MM.1S (cell line): ENCODE measurements around the gene OXSR1.
"Not testable (repeated sequence)": the region's sequence is repeated elsewhere in the genome, so short reads cannot be mapped to it uniquely, and the experiment has no call there.

Experiments
- DNase-seq: peaks from one replicate; pipeline ENCODE4 v3.0.0-alpha.2; 2015
- H2AFZ ChIP-seq: fragments of 300-600 bp; sonication (generic); 2 replicates; pipeline ENCODE4 v1.6.0; 2016; ENCODE audit warnings: antibody characterized with exemption, low read length
- H3F3A ChIP-seq: fragments of 300-600 bp; sonication (generic); 2 replicates; pipeline ENCODE4 v1.6.1; 2016; ENCODE audit warnings: mild to moderate bottlenecking, antibody characterized with exemption, low read length, moderate library complexity, mixed read lengths; ENCODE audit not compliant: insufficient read depth
- H3K27ac ChIP-seq: fragments of 300-600 bp; sonication (generic); 2 replicates; pipeline ENCODE4 v1.5.1; 2016; ENCODE audit warnings: mild to moderate bottlenecking, low read length
- H3K27me3 ChIP-seq: fragments of 300-600 bp; sonication (generic); replicated peaks from 2 replicates; pipeline ENCODE4 v1.6.0; 2016; ENCODE audit warnings: low read length; ENCODE audit not compliant: insufficient read depth
- H3K36me3 ChIP-seq: fragments of 300-600 bp; sonication (generic); replicated peaks from 2 replicates; pipeline ENCODE4 v1.6.1; 2016; ENCODE audit warnings: mild to moderate bottlenecking, low read length, mixed read lengths; ENCODE audit not compliant: insufficient read depth
- H3K4me1 ChIP-seq: fragments of 300-600 bp; sonication (generic); 2 replicates; pipeline ENCODE4 v1.6.1; 2016; ENCODE audit warnings: low read length, mixed read lengths
- H3K4me2 ChIP-seq: fragments of 300-600 bp; sonication (generic); 2 replicates; pipeline ENCODE4 v1.6.0; 2016; ENCODE audit warnings: low read depth, low read length
- H3K4me3 ChIP-seq: fragments of 300-600 bp; sonication (generic); 2 replicates; pipeline ENCODE4 v1.5.1; 2016; ENCODE audit warnings: low read length, mixed read lengths
- H3K79me2 ChIP-seq: fragments of 300-600 bp; sonication (generic); 2 replicates; pipeline ENCODE4 v1.6.1; 2016; ENCODE audit warnings: mixed run types, low read length, mixed read lengths
- H3K9ac ChIP-seq: fragments of 300-600 bp; sonication (generic); 2 replicates; pipeline ENCODE4 v1.6.1; 2016; ENCODE audit warnings: low read length, mixed read lengths
- H3K9me2 ChIP-seq: fragments of 300-600 bp; sonication (generic); replicated peaks from 2 replicates; pipeline ENCODE4 v1.6.1; 2016; ENCODE audit warnings: mild to moderate bottlenecking, low read length, mixed read lengths; ENCODE audit not compliant: insufficient read depth
- H3K9me3 ChIP-seq: fragments of 300-600 bp; sonication (generic); replicated peaks from 2 replicates; pipeline ENCODE4 v1.6.1; 2016; ENCODE audit warnings: mild to moderate bottlenecking, low read length, mixed read lengths; ENCODE audit not compliant: insufficient read depth
- H4K20me1 ChIP-seq: fragments of 300-600 bp; sonication (generic); 2 replicates; pipeline ENCODE4 v1.6.1; 2016; ENCODE audit warnings: mild to moderate bottlenecking, low read length, moderate library complexity, mixed read lengths; ENCODE audit not compliant: insufficient read depth
- EZH2 ChIP-seq: fragments of 300-600 bp; sonication (generic); optimal IDR thresholded peaks from 2 replicates; pipeline ENCODE3; 2017; ENCODE audit warnings: low read depth, mild to moderate bottlenecking, antibody characterized with exemption, low read length, mixed read lengths
- EZH2phosphoT487 ChIP-seq: fragments of 300-600 bp; sonication (generic); IDR thresholded peaks from 2 replicates; pipeline ENCODE4 v1.6.1; 2018; ENCODE audit warnings: antibody characterized with exemption, low read length
- TF ChIP-seq, protein P1 (sequence below): fragments of 300-600 bp; sonication (generic); IDR thresholded peaks from 2 replicates; pipeline ENCODE4 v1.5.1; 2016; ENCODE audit warnings: antibody characterized with exemption, low read length, mixed read lengths

The OXSR1 gene

GRCh38 chr3:38157595-38157994, 7.7 kb upstream of the OXSR1 start:
- no peak overlapping the region for H3K4me3 ChIP-seq
- no peak overlapping the region for H3K4me2 ChIP-seq
- no peak overlapping the region for H2AFZ ChIP-seq
- TF ChIP-seq EZH2 (no peak), EZH2phosphoT487 (no peak)
- TF ChIP-seq, protein P1, sequence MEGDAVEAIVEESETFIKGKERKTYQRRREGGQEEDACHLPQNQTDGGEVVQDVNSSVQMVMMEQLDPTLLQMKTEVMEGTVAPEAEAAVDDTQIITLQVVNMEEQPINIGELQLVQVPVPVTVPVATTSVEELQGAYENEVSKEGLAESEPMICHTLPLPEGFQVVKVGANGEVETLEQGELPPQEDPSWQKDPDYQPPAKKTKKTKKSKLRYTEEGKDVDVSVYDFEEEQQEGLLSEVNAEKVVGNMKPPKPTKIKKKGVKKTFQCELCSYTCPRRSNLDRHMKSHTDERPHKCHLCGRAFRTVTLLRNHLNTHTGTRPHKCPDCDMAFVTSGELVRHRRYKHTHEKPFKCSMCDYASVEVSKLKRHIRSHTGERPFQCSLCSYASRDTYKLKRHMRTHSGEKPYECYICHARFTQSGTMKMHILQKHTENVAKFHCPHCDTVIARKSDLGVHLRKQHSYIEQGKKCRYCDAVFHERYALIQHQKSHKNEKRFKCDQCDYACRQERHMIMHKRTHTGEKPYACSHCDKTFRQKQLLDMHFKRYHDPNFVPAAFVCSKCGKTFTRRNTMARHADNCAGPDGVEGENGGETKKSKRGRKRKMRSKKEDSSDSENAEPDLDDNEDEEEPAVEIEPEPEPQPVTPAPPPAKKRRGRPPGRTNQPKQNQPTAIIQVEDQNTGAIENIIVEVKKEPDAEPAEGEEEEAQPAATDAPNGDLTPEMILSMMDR = no peak
- H3K9me2 ChIP-seq = no peaks in the 10 kb centered on the region
- no peaks in the 10 kb centered on the region for H3K79me2 ChIP-seq
- no peaks in the 10 kb centered on the region for H3F3A ChIP-seq
- no peak overlapping the region for H3K9ac ChIP-seq
- no peak for DNase-seq
- H3K4me1 ChIP-seq = no peaks in the 10 kb centered on the region
- no peaks in the 10 kb centered on the region for H3K36me3 ChIP-seq
- no peaks in the 10 kb centered on the region for H3K27me3 ChIP-seq
- H3K27ac ChIP-seq = no peak overlapping the region
- no peaks in the 10 kb centered on the region for H3K9me3 ChIP-seq
- no peaks in the 10 kb centered on the region for H4K20me1 ChIP-seq

DNA sequence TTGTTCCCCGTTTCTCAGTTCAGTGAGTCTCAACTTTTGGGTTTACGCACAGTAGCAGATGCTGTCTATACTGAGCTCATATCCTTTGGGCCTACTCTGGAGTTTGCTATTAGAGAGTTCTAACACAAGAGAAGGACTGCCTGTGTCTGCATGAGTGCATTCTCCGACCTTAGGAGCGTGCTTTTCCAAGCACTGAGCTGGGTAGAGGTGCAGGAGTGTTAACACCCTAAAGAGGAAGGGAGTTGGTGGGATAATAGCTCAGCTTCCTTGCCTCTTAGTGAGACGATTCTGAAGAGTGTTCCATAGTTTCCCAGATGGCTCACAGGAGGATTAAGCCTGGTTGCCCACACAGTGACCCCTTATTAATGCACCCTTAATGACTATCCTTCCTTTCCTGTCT, 6.9 kb upstream of the OXSR1 start:
- peaks cover 1% of the 10 kb centered on the region for H3F3A ChIP-seq
- no peak for DNase-seq
- H3K27me3 ChIP-seq = no peaks in the 10 kb centered on the region
- no peak overlapping the region for H3K4me2 ChIP-seq
- H3K36me3 ChIP-seq = no peaks in the 10 kb centered on the region
- H3K4me3 ChIP-seq = no peak overlapping the region
- H3K9me2 ChIP-seq = no peaks in the 10 kb centered on the region
- H3K9me3 ChIP-seq = no peaks in the 10 kb centered on the region
- H4K20me1 ChIP-seq = no peaks in the 10 kb centered on the region
- no peak overlapping the region for H2AFZ ChIP-seq
- TF ChIP-seq EZH2phosphoT487 (no peak), EZH2 (no peak)
- TF ChIP-seq, protein P1 = no peak
- no peaks in the 10 kb centered on the region for H3K79me2 ChIP-seq
- no peak overlapping the region for H3K27ac ChIP-seq
- H3K4me1 ChIP-seq = no peaks in the 10 kb centered on the region
- no peak overlapping the region for H3K9ac ChIP-seq

DNA sequence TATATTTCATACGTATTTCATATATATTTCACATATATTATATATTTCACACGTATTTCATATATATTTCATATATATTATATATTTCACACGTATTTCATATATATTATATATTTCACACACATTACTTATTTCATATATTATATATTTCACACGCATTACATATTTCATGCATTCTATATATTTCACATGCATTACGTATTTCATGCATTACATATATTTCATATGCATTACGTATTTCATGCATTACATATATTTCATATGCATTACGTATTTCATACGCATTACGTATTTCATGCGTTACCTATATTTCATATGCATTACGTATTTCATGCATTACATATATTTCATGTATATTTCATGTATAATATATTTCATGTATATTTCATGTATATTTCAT, 4.6 kb upstream of the OXSR1 start:
- not testable (repeated sequence) for H3K9ac ChIP-seq, DNase-seq, H4K20me1 ChIP-seq, H3K27me3 ChIP-seq, H3F3A ChIP-seq, H2AFZ ChIP-seq, H3K4me1 ChIP-seq, H3K27ac ChIP-seq, H3K79me2 ChIP-seq, H3K4me3 ChIP-seq, H3K4me2 ChIP-seq, H3K9me2 ChIP-seq, H3K9me3 ChIP-seq, H3K36me3 ChIP-seq

DNA sequence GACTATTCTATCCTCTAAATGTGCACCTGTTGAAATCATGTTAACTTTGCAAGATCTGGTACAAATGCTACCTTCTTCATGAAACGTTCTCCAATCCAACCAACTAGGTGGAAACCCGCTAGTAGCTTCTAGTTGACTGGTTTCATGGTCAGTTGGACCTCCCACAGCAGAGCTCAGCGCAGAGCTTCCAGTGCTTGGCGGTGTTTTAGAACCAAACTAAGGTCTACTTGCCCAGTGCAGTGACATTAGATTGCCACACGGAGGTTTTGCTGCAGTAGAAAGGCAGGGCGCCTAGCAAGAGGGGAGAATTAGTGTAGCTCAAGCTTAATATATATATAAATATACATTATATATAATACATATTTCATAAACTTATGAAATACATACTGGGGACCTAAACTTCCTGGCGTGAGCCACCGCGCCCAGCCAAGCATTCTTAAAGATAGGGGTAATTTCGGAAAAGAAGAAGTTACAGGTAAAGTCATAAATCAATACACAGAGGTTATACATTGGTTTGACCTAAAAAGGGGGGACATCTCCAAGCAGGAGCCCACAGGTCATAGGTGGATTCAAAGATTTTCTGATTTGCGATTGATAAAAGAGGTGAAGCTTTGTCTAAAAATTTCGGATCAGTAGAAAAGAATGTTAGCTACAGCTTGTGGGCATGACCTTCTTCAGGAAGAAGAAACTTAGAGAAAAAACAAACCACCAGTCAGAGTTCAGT, 2.1 kb upstream of the OXSR1 start:
- TF ChIP-seq EZH2 (no peak), EZH2phosphoT487 (no peak)
- TF ChIP-seq, protein P1 = no peak
- Histone ChIP-seq H3K27me3 (no peaks in the 10 kb centered on the region), H3K27ac (no peak overlapping the region), H3K9me2 (no peaks in the 10 kb centered on the region), H3K79me2 (peaks cover 28% of the 10 kb centered on the region), H3K36me3 (no peaks in the 10 kb centered on the region), H4K20me1 (no peaks in the 10 kb centered on the region), H3K4me3 (no peak overlapping the region), H3K9me3 (no peaks in the 10 kb centered on the region), H3K4me1 (no peaks in the 10 kb centered on the region), H3K9ac (no peak overlapping the region), H2AFZ (no peak overlapping the region), H3F3A (peaks cover 6% of the 10 kb centered on the region), H3K4me2 (no peak overlapping the region)
- DNase-seq = peak; percentile 28
